Activated naive CD8-positive, alpha-beta T cell treated with anti-CD3 and anti-CD28 coated beads for 36 hours (primary cell): ENCODE measurements around the gene TLE3. TPM values are rescaled to one million over a fixed set of nuclear protein-coding genes. Genes with fewer than 3 reads are reported as not detected.

Source experiments
- DNase-seq: peaks from one replicate; pipeline ENCODE4 v3.0.0; 2021
- H3K27ac Mint-ChIP-seq: one replicate; pipeline ENCODE4 v1.8.0; 2022; ENCODE audit warnings: mild to moderate bottlenecking, moderate library complexity, mixed read lengths
- H3K27me3 Mint-ChIP-seq: one replicate; pipeline ENCODE4 v1.8.0; 2022; ENCODE audit warnings: mild to moderate bottlenecking, mixed read lengths
- H3K36me3 Mint-ChIP-seq: one replicate; pipeline ENCODE4 v1.8.0; 2021; ENCODE audit warnings: mild to moderate bottlenecking, mixed read lengths
- H3K4me1 Mint-ChIP-seq: one replicate; pipeline ENCODE4 v1.8.0; 2021; ENCODE audit warnings: mixed read lengths
- H3K4me3 Mint-ChIP-seq: one replicate; pipeline ENCODE4 v1.8.0; 2022; ENCODE audit warnings: mild to moderate bottlenecking, moderate library complexity, mixed read lengths
- H3K9me3 Mint-ChIP-seq: one replicate; pipeline ENCODE4 v1.8.0; 2022; ENCODE audit warnings: mixed read lengths
- total RNA-seq, 2 experiments: library from RNA; stranded (reverse); gene quantifications; one replicate each; pipeline ENCODE4 v1.2.3, GENCODE V29; 2021

TLE3 gene
- total RNA-seq, 2 experiments from 2014 or later, result 70.8 to 71.6 TPM

- Mint-ChIP-seq H3K4me3 (no peak overlapping the region), H3K27ac (no peak overlapping the region), H3K36me3 (peaks cover 1% of the 10 kb centered on the region), H3K27me3 (peaks cover 21% of the 10 kb centered on the region), H3K9me3 (no peaks in the 10 kb centered on the region), H3K4me1 (peaks cover 23% of the 10 kb centered on the region)
- no peak for DNase-seq
Observed at GRCh38 chr15:70018646-70019600, 78.8 kb downstream of the TLE3 start.

GRCh38 chr15:70017801-70018200, 79.9 kb downstream of the TLE3 start:
- H3K27ac Mint-ChIP-seq, result no peak overlapping the region
- no peak for DNase-seq

GRCh38 chr15:70017025-70017424, 80.7 kb downstream of the TLE3 start:
- Mint-ChIP-seq H3K36me3 (peaks cover 1% of the 10 kb centered on the region), H3K27ac (no peak overlapping the region), H3K4me3 (no peak overlapping the region), H3K27me3 (peaks cover 21% of the 10 kb centered on the region), H3K4me1 (peaks cover 12% of the 10 kb centered on the region), H3K9me3 (no peaks in the 10 kb centered on the region)
- DNase-seq, result no peak

More at GRCh38 chr15:70017801-70018200, 79.9 kb downstream of the TLE3 start:
- Mint-ChIP-seq H3K4me1 (peaks cover 15% of the 10 kb centered on the region), H3K4me3 (no peak overlapping the region), H3K36me3 (peaks cover 1% of the 10 kb centered on the region), H3K9me3 (no peaks in the 10 kb centered on the region), H3K27me3 (peaks cover 21% of the 10 kb centered on the region)

- no peak for DNase-seq
- peaks cover 21% of the 10 kb centered on the region for H3K27me3 Mint-ChIP-seq
- H3K4me3 Mint-ChIP-seq, result no peak overlapping the region
- H3K27ac Mint-ChIP-seq, result no peak overlapping the region
- peaks cover 1% of the 10 kb centered on the region for H3K36me3 Mint-ChIP-seq
- peaks cover 12% of the 10 kb centered on the region for H3K4me1 Mint-ChIP-seq
- H3K9me3 Mint-ChIP-seq, result no peaks in the 10 kb centered on the region
Observed at GRCh38 chr15:70016511-70016994, 81.2 kb downstream of the TLE3 start.

GRCh38 chr15:70014860-70015490, 82.7 kb downstream of the TLE3 start:
- no peak overlapping the region for H3K27ac Mint-ChIP-seq
- peaks cover 12% of the 10 kb centered on the region for H3K4me1 Mint-ChIP-seq
- DNase-seq, result no peak
- H3K9me3 Mint-ChIP-seq, result no peaks in the 10 kb centered on the region
- no peak overlapping the region for H3K4me3 Mint-ChIP-seq
- H3K36me3 Mint-ChIP-seq, result peaks cover 1% of the 10 kb centered on the region
- H3K27me3 Mint-ChIP-seq, result peaks cover 21% of the 10 kb centered on the region

GRCh38 chr15:70014331-70014730, 83.4 kb downstream of the TLE3 start:
- DNase-seq, result no peak
- Mint-ChIP-seq H3K27me3 (peaks cover 21% of the 10 kb centered on the region), H3K36me3 (peaks cover 1% of the 10 kb centered on the region), H3K27ac (no peak overlapping the region), H3K4me1 (peaks cover 12% of the 10 kb centered on the region), H3K9me3 (no peaks in the 10 kb centered on the region), H3K4me3 (no peak overlapping the region)

- Mint-ChIP-seq H3K27me3 (peaks cover 21% of the 10 kb centered on the region), H3K4me1 (peaks cover 12% of the 10 kb centered on the region), H3K9me3 (no peaks in the 10 kb centered on the region), H3K4me3 (no peak overlapping the region), H3K36me3 (peaks cover 1% of the 10 kb centered on the region), H3K27ac (no peak overlapping the region)
- DNase-seq, result no peak
Observed at GRCh38 chr15:70013656-70014313, 83.9 kb downstream of the TLE3 start.

GRCh38 chr15:70012895-70013294, 84.8 kb downstream of the TLE3 start:
- Mint-ChIP-seq H3K36me3 (no peaks in the 10 kb centered on the region), H3K27me3 (peaks cover 21% of the 10 kb centered on the region), H3K4me3 (no peak overlapping the region), H3K9me3 (no peaks in the 10 kb centered on the region), H3K4me1 (peaks cover 12% of the 10 kb centered on the region), H3K27ac (no peak overlapping the region)
- DNase-seq, result no peak

GRCh38 chr15:70008697-70009290, 88.9 kb downstream of the TLE3 start:
- Mint-ChIP-seq H3K36me3 (no peaks in the 10 kb centered on the region), H3K4me3 (no peak overlapping the region), H3K4me1 (no peaks in the 10 kb centered on the region), H3K9me3 (no peaks in the 10 kb centered on the region), H3K27me3 (no peaks in the 10 kb centered on the region), H3K27ac (no peak overlapping the region)
- DNase-seq, result no peak

GRCh38 chr15:70006259-70007147, 91.2 kb downstream of the TLE3 start:
- H3K9me3 Mint-ChIP-seq, result peaks cover 11% of the 10 kb centered on the region
- no peaks in the 10 kb centered on the region for H3K4me1 Mint-ChIP-seq
- no peak overlapping the region for H3K4me3 Mint-ChIP-seq
- no peak for DNase-seq
- H3K27me3 Mint-ChIP-seq, result no peaks in the 10 kb centered on the region
- no peak overlapping the region for H3K27ac Mint-ChIP-seq
- peaks cover 2% of the 10 kb centered on the region for H3K36me3 Mint-ChIP-seq

GRCh38 chr15:70004826-70005225, 92.9 kb downstream of the TLE3 start:
- no peak for DNase-seq
- H3K4me3 Mint-ChIP-seq, result no peak overlapping the region

GRCh38 chr15:70002897-70003296, 94.8 kb downstream of the TLE3 start:
- no peak for DNase-seq
- Mint-ChIP-seq H3K4me1 (no peaks in the 10 kb centered on the region), H3K9me3 (peaks cover 11% of the 10 kb centered on the region), H3K36me3 (peaks cover 2% of the 10 kb centered on the region), H3K27me3 (no peaks in the 10 kb centered on the region), H3K27ac (no peak overlapping the region), H3K4me3 (no peak overlapping the region)

More at GRCh38 chr15:70004826-70005225, 92.9 kb downstream of the TLE3 start:
- Mint-ChIP-seq H3K36me3 (peaks cover 2% of the 10 kb centered on the region), H3K9me3 (peaks cover 11% of the 10 kb centered on the region), H3K27me3 (no peaks in the 10 kb centered on the region), H3K27ac (no peak overlapping the region), H3K4me1 (no peaks in the 10 kb centered on the region)

GRCh38 chr15:70001859-70002258, 95.9 kb downstream of the TLE3 start:
- H3K36me3 Mint-ChIP-seq, result peaks cover 2% of the 10 kb centered on the region
- H3K27ac Mint-ChIP-seq, result no peak overlapping the region
- no peaks in the 10 kb centered on the region for H3K4me1 Mint-ChIP-seq

More at GRCh38 chr15:70001859-70002258, 95.9 kb downstream of the TLE3 start:
- Mint-ChIP-seq H3K9me3 (peaks cover 11% of the 10 kb centered on the region), H3K27me3 (no peaks in the 10 kb centered on the region), H3K4me3 (no peak overlapping the region)
- DNase-seq, result no peak
